ENCODE data around the gene SAMD1.

DNA sequence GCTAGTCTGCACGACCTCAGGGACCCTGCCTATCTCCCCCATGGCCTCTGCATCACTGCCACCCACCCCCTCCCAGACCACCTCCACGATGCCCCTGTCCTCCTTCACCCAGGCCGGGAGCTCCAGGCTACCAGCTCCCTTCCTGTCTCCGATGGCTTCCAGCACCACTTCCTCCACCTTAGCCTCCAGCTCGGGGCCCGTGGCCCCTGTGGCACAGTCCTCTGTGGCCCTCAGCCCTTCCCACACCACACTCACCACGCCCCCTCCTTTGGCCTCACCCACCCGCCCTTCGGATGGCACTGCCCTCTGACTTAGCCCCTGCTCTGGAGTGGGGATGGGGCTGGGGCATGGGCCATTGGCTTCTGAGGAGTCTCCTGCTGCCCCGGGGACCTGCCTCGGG lies 35.8 kb downstream of the SAMD1 start:
- TF ChIP-seq, protein P1, sequence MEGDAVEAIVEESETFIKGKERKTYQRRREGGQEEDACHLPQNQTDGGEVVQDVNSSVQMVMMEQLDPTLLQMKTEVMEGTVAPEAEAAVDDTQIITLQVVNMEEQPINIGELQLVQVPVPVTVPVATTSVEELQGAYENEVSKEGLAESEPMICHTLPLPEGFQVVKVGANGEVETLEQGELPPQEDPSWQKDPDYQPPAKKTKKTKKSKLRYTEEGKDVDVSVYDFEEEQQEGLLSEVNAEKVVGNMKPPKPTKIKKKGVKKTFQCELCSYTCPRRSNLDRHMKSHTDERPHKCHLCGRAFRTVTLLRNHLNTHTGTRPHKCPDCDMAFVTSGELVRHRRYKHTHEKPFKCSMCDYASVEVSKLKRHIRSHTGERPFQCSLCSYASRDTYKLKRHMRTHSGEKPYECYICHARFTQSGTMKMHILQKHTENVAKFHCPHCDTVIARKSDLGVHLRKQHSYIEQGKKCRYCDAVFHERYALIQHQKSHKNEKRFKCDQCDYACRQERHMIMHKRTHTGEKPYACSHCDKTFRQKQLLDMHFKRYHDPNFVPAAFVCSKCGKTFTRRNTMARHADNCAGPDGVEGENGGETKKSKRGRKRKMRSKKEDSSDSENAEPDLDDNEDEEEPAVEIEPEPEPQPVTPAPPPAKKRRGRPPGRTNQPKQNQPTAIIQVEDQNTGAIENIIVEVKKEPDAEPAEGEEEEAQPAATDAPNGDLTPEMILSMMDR (optimal IDR thresholded peaks at IDR 0.05 in 1 of 3, IDR thresholded peaks at IDR 0.05 in 1 of 3, conservative IDR thresholded peaks at IDR 0.05 in 1 of 3; ENCODE audit: extremely low read depth in 1 of 3, insufficient read depth in 2 of 3, low read length in 3 of 3), result no peak
- no peak for TF ChIP-seq EZH2 (IDR thresholded peaks at IDR 0.05; ENCODE audit: low read length)
